GM12874 (cell line): ENCODE results near the gene PCYT1A.
A peak's percentile ranks its signal among the peaks of the same experiment; 100 is the strongest.

Experiments used
- TF ChIP-seq, protein P1 (sequence below): IDR thresholded peaks from 2 replicates; pipeline ENCODE4 v1.5.1; 2011; ENCODE audit warnings: low read depth, mild to moderate bottlenecking, control low read depth, low read length, moderate library complexity; ENCODE audit not compliant: insufficient read depth

PCYT1A gene

DNA sequence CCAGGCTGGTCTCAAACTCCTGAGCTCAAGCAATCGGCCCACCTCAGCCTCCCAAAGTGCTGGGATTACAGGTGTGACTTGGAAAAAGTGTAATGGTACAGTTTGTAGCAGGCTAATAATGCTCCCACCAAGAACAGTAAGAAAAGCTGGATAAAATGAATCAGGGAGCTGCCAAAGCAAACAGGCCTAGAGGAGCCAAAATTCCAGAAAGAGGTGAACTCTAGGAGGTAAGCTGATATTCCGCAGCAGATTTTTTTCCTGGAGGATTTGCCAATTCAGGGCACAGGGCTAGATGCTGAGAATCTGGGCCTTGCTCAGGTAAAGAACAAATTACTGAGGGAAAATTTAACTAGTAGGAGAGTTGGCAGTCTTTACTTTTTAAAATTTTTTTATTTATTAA lies 11.0 kb upstream of the PCYT1A start:
- TF ChIP-seq, protein P1, sequence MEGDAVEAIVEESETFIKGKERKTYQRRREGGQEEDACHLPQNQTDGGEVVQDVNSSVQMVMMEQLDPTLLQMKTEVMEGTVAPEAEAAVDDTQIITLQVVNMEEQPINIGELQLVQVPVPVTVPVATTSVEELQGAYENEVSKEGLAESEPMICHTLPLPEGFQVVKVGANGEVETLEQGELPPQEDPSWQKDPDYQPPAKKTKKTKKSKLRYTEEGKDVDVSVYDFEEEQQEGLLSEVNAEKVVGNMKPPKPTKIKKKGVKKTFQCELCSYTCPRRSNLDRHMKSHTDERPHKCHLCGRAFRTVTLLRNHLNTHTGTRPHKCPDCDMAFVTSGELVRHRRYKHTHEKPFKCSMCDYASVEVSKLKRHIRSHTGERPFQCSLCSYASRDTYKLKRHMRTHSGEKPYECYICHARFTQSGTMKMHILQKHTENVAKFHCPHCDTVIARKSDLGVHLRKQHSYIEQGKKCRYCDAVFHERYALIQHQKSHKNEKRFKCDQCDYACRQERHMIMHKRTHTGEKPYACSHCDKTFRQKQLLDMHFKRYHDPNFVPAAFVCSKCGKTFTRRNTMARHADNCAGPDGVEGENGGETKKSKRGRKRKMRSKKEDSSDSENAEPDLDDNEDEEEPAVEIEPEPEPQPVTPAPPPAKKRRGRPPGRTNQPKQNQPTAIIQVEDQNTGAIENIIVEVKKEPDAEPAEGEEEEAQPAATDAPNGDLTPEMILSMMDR: no peak

DNA sequence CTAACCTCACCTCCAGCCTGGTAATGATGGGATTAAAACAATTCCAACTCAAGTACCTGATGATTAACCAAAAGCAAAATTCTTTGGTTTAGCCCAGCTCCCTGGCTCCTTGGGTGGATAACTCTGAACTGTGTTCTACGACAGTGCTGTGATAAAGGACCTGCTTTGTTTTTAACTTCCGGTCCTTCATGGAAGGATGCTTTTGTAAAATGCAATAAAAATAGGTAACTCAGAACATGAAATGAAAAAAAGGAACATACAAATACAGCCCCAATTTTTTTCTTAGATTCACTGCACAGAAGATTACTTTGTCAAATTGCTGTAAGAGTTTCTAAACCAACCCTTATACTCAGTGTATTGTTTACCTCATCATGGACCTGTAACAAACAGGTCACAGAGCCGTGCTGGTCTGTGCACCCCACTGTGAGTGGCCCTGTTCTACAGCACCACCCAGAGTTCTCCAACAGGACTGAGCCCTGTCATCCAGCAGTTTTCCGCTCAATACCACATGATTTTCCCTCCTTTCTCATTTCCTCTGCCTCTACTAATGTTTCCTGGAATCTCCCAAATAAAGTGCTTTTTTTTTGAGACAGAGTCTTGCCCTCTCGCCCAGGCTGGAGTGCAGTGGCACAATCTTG lies 4.9 kb upstream of the PCYT1A start:
- TF ChIP-seq, protein P1: peak; percentile 33; the same call in 1 of the 2 replicates

DNA sequence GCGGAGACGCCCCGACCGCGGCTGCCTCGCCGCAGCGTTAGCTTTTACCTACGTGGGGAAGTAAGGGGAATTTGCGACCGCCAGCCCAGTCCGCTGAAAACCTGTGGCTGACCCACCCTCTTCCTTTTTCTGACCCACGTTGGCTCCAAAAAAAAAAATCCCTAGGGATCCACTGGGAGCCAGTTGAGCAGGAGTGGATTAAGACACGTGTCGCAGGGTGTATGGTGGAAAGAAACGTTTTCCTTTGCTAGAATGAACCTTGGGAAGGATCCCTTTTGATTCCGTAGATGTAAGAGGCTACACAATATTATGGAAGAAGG lies 575 bp upstream of the PCYT1A start:
- TF ChIP-seq, protein P1: no peak

DNA sequence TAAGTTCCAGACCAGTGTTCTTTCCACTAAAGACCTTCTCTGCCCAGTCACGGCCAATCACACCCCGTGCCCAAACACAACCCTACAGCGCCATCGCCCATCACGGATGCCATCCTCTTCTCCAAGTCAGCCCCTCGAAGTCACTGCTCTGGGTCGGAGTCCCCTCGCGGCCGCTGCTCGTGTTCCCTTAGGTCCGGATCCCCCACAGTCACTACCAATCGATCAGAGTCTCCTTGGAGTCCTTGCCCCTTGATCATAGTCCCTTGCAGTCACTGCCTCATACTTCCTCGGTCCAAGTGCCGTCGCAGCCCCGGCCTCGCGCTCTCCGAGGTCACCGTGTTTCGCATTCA lies 461 bp downstream of the PCYT1A start:
- TF ChIP-seq, protein P1: no peak

DNA sequence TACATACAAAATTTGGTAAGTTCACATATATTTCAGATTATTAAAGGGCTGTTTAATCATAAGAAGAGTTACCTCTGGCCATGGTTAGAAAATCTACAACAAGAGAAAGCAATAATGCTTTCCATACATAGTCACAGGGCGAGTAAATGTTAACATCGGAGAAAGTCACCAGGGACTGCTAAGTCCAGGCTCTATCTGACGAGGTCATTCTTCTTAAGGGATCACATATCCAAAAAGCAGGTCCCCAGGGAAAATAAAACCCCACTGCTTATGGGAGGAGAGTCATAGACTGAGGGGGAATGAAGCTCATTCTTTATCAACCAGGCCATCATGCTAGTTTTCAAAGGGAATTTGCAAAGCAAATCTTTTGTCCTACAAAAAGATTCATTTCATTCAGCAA lies 3.1 kb downstream of the PCYT1A start:
- TF ChIP-seq, protein P1: no peak

DNA sequence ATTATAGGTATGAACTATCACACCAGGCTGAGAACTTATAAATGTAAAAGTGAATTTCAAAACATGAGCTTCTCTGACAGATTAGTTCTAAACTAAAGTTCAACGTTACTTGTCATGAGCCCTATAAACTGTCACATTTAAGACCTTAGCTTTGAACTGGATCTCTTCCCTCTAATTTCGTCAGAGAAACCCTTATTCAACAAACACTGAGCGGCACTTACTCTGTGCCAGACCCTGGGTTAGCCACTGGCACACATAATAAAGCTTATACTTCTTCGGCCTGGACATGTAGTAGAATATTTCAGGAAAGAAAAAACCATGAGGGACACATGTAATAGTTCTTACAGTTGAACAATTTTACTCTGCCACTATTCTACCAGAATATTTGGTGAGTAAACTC lies 5.6 kb downstream of the PCYT1A start:
- TF ChIP-seq, protein P1: no peak

DNA sequence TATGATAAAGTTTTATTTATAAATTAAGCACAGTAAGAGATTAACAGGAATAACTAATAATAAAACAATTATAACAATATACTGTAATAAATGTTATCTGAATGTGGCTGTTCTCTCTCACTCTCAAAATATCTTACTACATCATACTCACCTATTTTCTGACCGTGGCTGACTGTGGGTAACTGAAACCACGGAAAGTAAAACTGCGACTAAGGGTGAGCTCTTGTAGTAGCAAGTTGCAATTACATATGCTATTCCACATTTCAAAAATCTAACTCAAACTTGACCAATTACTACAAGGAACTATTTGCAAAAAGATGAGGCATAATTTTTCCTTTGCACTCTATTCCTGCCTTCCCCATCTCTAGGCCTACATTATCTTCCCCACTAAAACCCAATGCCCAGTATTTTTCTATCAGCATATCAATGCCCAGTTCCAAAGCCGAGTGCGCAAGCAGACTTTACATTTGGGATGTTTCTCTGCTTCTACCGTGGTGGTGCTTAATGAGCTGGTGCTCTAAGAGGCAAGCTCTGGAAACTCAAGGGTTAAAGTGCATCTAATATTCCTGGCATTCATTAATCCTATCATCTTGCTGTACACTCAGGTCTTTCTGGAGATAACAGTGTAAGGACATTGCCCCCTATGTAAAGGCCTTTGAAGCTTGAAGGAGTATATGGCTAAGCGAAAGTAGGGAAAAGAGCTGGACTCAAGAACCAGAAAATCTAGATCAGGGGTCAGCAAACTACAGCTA lies 6.7 kb downstream of the PCYT1A start:
- TF ChIP-seq, protein P1: no peak
